K562 (cell line): ENCODE data around the gene TAAR8. TPM values are rescaled to one million over a fixed set of nuclear protein-coding genes. Genes with fewer than 3 reads are reported as not detected.

Experiments used
- JUN ChIP-seq, 2 experiments: sonication (generic) in 1 of 2; formaldehyde crosslinking in 1 of 2; IDR thresholded peaks; 2 replicates each; pipeline versions ENCODE4 v1.6.1 to v1.8.0; 2012 to 2022; ENCODE audit warnings: borderline replicate concordance in 2 of 2, mild to moderate bottlenecking in 2 of 2, improper control_type of control experiment in 1 of 2, low read depth in 1 of 2, low read length in 1 of 2, missing genetic modification reagents in 1 of 2
- KDM1A ChIP-seq, 2 experiments: fragments of 450-650 bp; IDR thresholded peaks; 2 replicates each; pipeline ENCODE4 v1.6.1; 2016; ENCODE audit warnings: mild to moderate bottlenecking in 2 of 2
- KDM2B ChIP-seq: fragments of 250-450 bp; sonication (Bioruptor Pico); IDR thresholded peaks from 2 replicates; pipeline ENCODE4 v1.8.0; 2021; ENCODE audit warnings: mild to moderate bottlenecking, moderate library complexity
- MAZ ChIP-seq, 2 experiments: fragments of 450-650 bp in 1 of 2; sonication (generic) in 1 of 2; formaldehyde crosslinking; IDR thresholded peaks in 1 of 2; conservative IDR thresholded peaks in 1 of 2; 2 replicates each; pipeline versions ENCODE4 v1.4.0 to v1.5.0; 2020; ENCODE audit warnings: mild to moderate bottlenecking in 1 of 2, missing genetic modification reagents in 1 of 2
- NELFE ChIP-seq: IDR thresholded peaks from 2 replicates; pipeline ENCODE4 v1.6.1; 2011; ENCODE audit warnings: mild to moderate bottlenecking; ENCODE audit not compliant: insufficient read depth, insufficient read length
- PTTG1 ChIP-seq: fragments of 450-650 bp; IDR thresholded peaks from 2 replicates; pipeline ENCODE4 v1.6.1; 2016; ENCODE audit warnings: low read depth, mild to moderate bottlenecking, missing genetic modification characterization, missing compliant biosample characterization
- RAD51 ChIP-seq: fragments of 450-650 bp; IDR thresholded peaks from 2 replicates; pipeline ENCODE4 v1.7.1; 2016; ENCODE audit warnings: low read depth, mild to moderate bottlenecking, borderline replicate concordance
- polyA plus RNA-seq, 8 experiments: library from polyadenylated mRNA; depleted of rRNA in 4 of 8; stranded (reverse) in 5 of 8; unstranded in 3 of 8; fragments of >200 nt; fragmentation: Nextera tagmentation in 2 of 8; fragmentation: Illumina TruSeq in 1 of 8; extraction: Ambion mirVana in 2 of 8; extraction: Trizol in 1 of 8; gene quantifications; 2 replicates each; pipeline versions ENCODE4 v1.2.1 to v1.2.3, GENCODE V29; 2011 to 2014; ENCODE audit warnings: inconsistent platforms in 1 of 8, missing spikeins in 1 of 8
- total RNA-seq, 7 experiments: library from RNA; depleted of rRNA in 6 of 7; stranded (reverse); fragments of >200 nt in 6 of 7; fragmentation: Illumina TruSeq in 2 of 7; extraction: Trizol in 2 of 7; gene quantifications; 2 replicates each; pipeline versions ENCODE4 v1.2.1 to v1.2.3, GENCODE V29; 2011 to 2021; ENCODE audit warnings: low replicate concordance in 1 of 7
- TF ChIP-seq, protein P1 (sequence below), 3 experiments: fragments of 200-800 bp in 1 of 3; fragments of 250-450 bp in 1 of 3; fragments of 450-650 bp in 1 of 3; sonication (Bioruptor Pico) in 1 of 3; sonication (Bioruptor generic) in 1 of 3; formaldehyde crosslinking in 1 of 3; IDR thresholded peaks; 2 replicates each; pipeline versions ENCODE4 v1.6.1 to v1.8.0; 2016 to 2022; ENCODE audit warnings: mild to moderate bottlenecking in 2 of 3, missing genetic modification characterization in 2 of 3, missing compliant biosample characterization in 1 of 3, moderate library complexity in 1 of 3
- TF ChIP-seq, protein P2 (sequence below): sonication (generic); formaldehyde crosslinking; IDR thresholded peaks from 2 replicates; pipeline ENCODE4 v1.9.0; 2022; ENCODE audit warnings: mild to moderate bottlenecking, missing genetic modification reagents
- TF ChIP-seq, protein P3 (sequence below): fragments of 450-650 bp; formaldehyde crosslinking; IDR thresholded peaks from 2 replicates; pipeline ENCODE4 v1.4.0; 2020; ENCODE audit warnings: mild to moderate bottlenecking, moderate library complexity

The TAAR8 gene
- total and polyA plus RNA-seq, 9 of the 15 experiments (the other 6 are each of a cell fraction or from before 2014, with no cell fraction given), result not detected

DNA sequence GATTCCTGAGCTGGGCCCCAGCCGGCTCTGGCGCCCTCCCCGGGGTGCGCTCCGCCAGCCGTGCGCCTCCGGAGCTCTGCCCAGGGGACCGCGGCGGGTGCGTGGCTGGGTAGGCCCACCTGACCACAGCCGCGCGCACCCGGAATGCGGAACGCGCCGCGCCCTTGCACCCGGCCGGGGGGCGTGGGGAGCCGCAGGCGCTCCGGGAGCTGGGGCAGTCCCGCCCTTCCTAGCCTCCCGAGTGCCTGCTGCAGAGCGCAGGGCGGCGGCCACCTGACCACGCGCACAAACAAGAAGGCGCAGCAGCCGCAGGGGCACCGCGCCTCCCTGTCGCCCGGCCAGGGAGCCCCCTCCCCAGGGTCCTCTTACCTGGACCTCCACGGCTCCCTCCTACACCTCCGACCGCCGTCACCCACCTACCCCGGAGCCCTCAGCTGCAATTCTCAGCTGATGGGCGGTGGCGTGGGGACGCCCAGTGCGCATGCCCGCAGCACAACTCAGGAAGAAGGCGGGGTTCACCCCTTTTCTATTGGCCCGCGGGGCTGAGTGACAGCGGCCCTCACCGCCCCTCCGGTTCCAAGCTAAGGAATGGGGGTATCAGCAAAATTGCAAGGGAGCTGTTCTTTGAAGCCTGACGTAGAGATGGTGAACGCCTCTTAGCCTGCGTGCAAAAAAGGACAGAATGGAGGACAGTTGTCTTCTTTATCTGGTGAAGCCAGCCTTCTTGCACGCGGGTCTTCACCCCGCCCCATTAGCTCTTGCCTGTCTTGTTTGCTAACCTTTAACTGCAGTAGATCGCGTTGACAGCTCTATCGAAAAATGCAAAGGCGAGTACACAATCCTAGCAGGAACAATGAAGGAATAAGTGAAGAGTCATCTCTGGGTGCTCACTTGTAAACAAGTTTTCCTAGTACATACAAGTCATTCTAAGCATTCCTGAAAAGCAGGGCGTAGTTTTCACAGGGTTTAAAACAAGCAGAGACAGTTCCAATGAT lies 39.5 kb upstream of the TAAR8 start, which contains the start of gene STX7 (continued):
- TF ChIP-seq KDM1A (IDR thresholded peaks at IDR 0.05) (0 out of 4 replicates have a peak, but pooled peaks of 1 of the 2 experiments have one; percentile 27), KDM2B (CRISPR knock-in tag) (no peak), RAD51 (peak; percentile 48; the same call in 1 of the 2 replicates), PTTG1 (tag) (no peak), JUN (IDR thresholded peaks at IDR 0.05; ENCODE audit: borderline replicate concordance, low read depth, low read length) (no peak), JUN (CRISPR knock-in tag; IDR thresholded peaks at IDR 0.05; ENCODE audit: borderline replicate concordance) (no peak), NELFE (no peak), MAZ (CRISPR knock-in tag; conservative IDR thresholded peaks at IDR 0.05 in 1 of 2, IDR thresholded peaks at IDR 0.05 in 1 of 2) (peak; percentile 36 to 67; a peak in 3 of 4 replicates)
- TF ChIP-seq, protein P1, sequence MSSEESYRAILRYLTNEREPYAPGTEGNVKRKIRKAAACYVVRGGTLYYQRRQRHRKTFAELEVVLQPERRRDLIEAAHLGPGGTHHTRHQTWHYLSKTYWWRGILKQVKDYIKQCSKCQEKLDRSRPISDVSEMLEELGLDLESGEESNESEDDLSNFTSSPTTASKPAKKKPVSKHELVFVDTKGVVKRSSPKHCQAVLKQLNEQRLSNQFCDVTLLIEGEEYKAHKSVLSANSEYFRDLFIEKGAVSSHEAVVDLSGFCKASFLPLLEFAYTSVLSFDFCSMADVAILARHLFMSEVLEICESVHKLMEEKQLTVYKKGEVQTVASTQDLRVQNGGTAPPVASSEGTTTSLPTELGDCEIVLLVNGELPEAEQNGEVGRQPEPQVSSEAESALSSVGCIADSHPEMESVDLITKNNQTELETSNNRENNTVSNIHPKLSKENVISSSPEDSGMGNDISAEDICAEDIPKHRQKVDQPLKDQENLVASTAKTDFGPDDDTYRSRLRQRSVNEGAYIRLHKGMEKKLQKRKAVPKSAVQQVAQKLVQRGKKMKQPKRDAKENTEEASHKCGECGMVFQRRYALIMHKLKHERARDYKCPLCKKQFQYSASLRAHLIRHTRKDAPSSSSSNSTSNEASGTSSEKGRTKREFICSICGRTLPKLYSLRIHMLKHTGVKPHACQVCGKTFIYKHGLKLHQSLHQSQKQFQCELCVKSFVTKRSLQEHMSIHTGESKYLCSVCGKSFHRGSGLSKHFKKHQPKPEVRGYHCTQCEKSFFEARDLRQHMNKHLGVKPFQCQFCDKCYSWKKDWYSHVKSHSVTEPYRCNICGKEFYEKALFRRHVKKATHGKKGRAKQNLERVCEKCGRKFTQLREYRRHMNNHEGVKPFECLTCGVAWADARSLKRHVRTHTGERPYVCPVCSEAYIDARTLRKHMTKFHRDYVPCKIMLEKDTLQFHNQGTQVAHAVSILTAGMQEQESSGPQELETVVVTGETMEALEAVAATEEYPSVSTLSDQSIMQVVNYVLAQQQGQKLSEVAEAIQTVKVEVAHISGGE (CRISPR knock-in tag; IDR thresholded peaks at IDR 0.05), result peak in 1 of 3 experiments; percentile 69; a peak in 2 of 6 replicates
- TF ChIP-seq, protein P2, sequence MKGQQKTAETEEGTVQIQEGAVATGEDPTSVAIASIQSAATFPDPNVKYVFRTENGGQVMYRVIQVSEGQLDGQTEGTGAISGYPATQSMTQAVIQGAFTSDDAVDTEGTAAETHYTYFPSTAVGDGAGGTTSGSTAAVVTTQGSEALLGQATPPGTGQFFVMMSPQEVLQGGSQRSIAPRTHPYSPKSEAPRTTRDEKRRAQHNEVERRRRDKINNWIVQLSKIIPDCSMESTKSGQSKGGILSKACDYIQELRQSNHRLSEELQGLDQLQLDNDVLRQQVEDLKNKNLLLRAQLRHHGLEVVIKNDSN (CRISPR knock-in tag), result peak; percentile 65; the same call in 1 of the 2 replicates
- TF ChIP-seq, protein P3, sequence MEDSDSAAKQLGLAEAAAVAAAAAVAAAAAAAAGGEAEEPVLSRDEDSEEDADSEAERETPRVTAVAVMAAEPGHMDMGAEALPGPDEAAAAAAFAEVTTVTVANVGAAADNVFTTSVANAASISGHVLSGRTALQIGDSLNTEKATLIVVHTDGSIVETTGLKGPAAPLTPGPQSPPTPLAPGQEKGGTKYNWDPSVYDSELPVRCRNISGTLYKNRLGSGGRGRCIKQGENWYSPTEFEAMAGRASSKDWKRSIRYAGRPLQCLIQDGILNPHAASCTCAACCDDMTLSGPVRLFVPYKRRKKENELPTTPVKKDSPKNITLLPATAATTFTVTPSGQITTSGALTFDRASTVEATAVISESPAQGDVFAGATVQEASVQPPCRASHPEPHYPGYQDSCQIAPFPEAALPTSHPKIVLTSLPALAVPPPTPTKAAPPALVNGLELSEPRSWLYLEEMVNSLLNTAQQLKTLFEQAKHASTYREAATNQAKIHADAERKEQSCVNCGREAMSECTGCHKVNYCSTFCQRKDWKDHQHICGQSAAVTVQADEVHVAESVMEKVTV (CRISPR knock-in tag), result no peak
